Measurements from ENCODE around the gene SLC4A4. TPM values are rescaled to one million over a fixed set of nuclear protein-coding genes. Genes with fewer than 3 reads are reported as not detected.

SLC4A4 gene
- total RNA-seq, 2 experiments from 2014 or later = 0.08 to 0.14 TPM

GRCh38 chr4:71296945-71297344, 41.9 kb upstream of the SLC4A4 start:
- no peak overlapping the region for H3K27ac Mint-ChIP-seq

GRCh38 chr4:71300362-71300761, 38.5 kb upstream of the SLC4A4 start:
- DNase-seq (no peak), ATAC-seq (ENCODE audit: poor library complexity) (no peak)
- Histone ChIP-seq H3K27ac (ENCODE audit: low read depth in 1 of 2, low read length in 2 of 2) (no peak overlapping the region), H3K36me3 (ENCODE audit: insufficient read depth, low read length) (no peaks in the 10 kb centered on the region), H3K9me3 (ENCODE audit: control insufficient read depth in 1 of 2, insufficient read depth in 1 of 2, low read length in 2 of 2) (no peaks in the 10 kb centered on the region), H3K4me1 (ENCODE audit: insufficient read depth, low read length) (no peaks in the 10 kb centered on the region), H3K4me3 (ENCODE audit: low read length) (no peak overlapping the region), H3K27me3 (ENCODE audit: control insufficient read depth in 1 of 2, insufficient read depth in 2 of 2, low read length in 2 of 2) (no peaks in the 10 kb centered on the region)
- Mint-ChIP-seq H3K27me3 (peaks cover 6% of the 10 kb centered on the region), H3K4me1 (ENCODE audit: low read depth) (no peaks in the 10 kb centered on the region), H3K27ac (no peak overlapping the region), H3K36me3 (ENCODE audit: low read depth) (no peaks in the 10 kb centered on the region), H3K9me3 (no peaks in the 10 kb centered on the region), H3K4me3 (no peak overlapping the region)
- CTCF ChIA-PET = no interaction called here
- intact Hi-C loops (cut with DNase I, micrococcal nuclease) = no loop called here
- POLR2A ChIA-PET = no interaction called here
- TF ChIP-seq, protein P1, sequence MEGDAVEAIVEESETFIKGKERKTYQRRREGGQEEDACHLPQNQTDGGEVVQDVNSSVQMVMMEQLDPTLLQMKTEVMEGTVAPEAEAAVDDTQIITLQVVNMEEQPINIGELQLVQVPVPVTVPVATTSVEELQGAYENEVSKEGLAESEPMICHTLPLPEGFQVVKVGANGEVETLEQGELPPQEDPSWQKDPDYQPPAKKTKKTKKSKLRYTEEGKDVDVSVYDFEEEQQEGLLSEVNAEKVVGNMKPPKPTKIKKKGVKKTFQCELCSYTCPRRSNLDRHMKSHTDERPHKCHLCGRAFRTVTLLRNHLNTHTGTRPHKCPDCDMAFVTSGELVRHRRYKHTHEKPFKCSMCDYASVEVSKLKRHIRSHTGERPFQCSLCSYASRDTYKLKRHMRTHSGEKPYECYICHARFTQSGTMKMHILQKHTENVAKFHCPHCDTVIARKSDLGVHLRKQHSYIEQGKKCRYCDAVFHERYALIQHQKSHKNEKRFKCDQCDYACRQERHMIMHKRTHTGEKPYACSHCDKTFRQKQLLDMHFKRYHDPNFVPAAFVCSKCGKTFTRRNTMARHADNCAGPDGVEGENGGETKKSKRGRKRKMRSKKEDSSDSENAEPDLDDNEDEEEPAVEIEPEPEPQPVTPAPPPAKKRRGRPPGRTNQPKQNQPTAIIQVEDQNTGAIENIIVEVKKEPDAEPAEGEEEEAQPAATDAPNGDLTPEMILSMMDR (IDR thresholded peaks at IDR 0.05) = no peak

More at GRCh38 chr4:71296945-71297344, 41.9 kb upstream of the SLC4A4 start:
- POLR2A ChIA-PET = no interaction called here
- Histone ChIP-seq H3K27ac (ENCODE audit: low read depth in 1 of 2, low read length in 2 of 2) (no peak overlapping the region), H3K9me3 (ENCODE audit: control insufficient read depth in 1 of 2, insufficient read depth in 1 of 2, low read length in 2 of 2) (no peaks in the 10 kb centered on the region), H3K4me3 (ENCODE audit: low read length) (no peak overlapping the region), H3K36me3 (ENCODE audit: insufficient read depth, low read length) (no peaks in the 10 kb centered on the region), H3K27me3 (ENCODE audit: control insufficient read depth in 1 of 2, insufficient read depth in 2 of 2, low read length in 2 of 2) (no peaks in the 10 kb centered on the region), H3K4me1 (ENCODE audit: insufficient read depth, low read length) (no peaks in the 10 kb centered on the region)
- ATAC-seq (ENCODE audit: poor library complexity) (no peak), DNase-seq (no peak)
- CTCF ChIA-PET = no interaction called here
- no peaks in the 10 kb centered on the region for H3K4me1 Mint-ChIP-seq (ENCODE audit: low read depth)
- H3K9me3 Mint-ChIP-seq = no peaks in the 10 kb centered on the region
- H3K36me3 Mint-ChIP-seq (ENCODE audit: low read depth) = no peaks in the 10 kb centered on the region
- H3K4me3 Mint-ChIP-seq = no peak overlapping the region
- TF ChIP-seq, protein P1 (IDR thresholded peaks at IDR 0.05) = no peak
- peaks cover 4% of the 10 kb centered on the region for H3K27me3 Mint-ChIP-seq
- intact Hi-C loops (cut with DNase I, micrococcal nuclease) = no loop called here

DNA sequence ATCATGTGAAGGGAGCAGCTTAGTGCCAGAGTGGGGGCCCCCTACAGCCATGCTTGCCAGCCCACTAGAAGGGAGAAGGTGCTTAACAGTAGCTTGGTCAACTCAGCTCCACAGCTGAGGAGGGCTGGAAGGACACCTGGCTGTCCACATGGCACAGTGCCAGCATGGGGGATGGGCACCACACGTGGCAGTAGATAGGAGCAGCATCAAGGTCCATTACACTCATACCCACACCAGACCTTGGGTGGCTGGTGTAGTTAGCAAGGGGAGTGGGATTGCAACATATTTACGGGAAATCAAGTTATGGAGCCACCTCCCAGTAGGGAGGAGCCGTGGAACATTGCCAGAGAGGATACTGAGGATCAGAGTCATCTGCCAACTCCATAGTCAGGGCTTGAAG, 37.9 kb upstream of the SLC4A4 start:
- no peaks in the 10 kb centered on the region for H3K27me3 ChIP-seq (ENCODE audit: control insufficient read depth in 1 of 2, insufficient read depth in 2 of 2, low read length in 2 of 2)
- Mint-ChIP-seq H3K36me3 (ENCODE audit: low read depth) (no peaks in the 10 kb centered on the region), H3K27me3 (peaks cover 10% of the 10 kb centered on the region), H3K4me3 (no peak overlapping the region), H3K9me3 (no peaks in the 10 kb centered on the region), H3K4me1 (ENCODE audit: low read depth) (no peaks in the 10 kb centered on the region), H3K27ac (no peak overlapping the region)
- DNase-seq = no peak
- H3K4me3 ChIP-seq (ENCODE audit: low read length) = no peak overlapping the region
- no peak overlapping the region for H3K27ac ChIP-seq (ENCODE audit: low read depth in 1 of 2, low read length in 2 of 2)
- CTCF ChIA-PET = no interaction called here
- H3K36me3 ChIP-seq (ENCODE audit: insufficient read depth, low read length) = no peaks in the 10 kb centered on the region
- POLR2A ChIA-PET = no interaction called here
- no peaks in the 10 kb centered on the region for H3K9me3 ChIP-seq (ENCODE audit: control insufficient read depth in 1 of 2, insufficient read depth in 1 of 2, low read length in 2 of 2)
- TF ChIP-seq, protein P1 (IDR thresholded peaks at IDR 0.05) = no peak
- intact Hi-C loops (cut with DNase I, micrococcal nuclease) = no loop called here
- no peak for ATAC-seq (ENCODE audit: poor library complexity)
- H3K4me1 ChIP-seq (ENCODE audit: insufficient read depth, low read length) = no peaks in the 10 kb centered on the region

Measured in CD4-positive, alpha-beta T cell (primary cell).